NCI-H2196 (cell line): Measurements from ENCODE around the gene C1QTNF6.
"Not testable (repeated sequence)": the region's sequence is repeated elsewhere in the genome, so short reads cannot be mapped to it uniquely, and the experiment has no call there.

Experiments
- DNase-seq: peaks from one replicate; lab custom pipeline; 2025; ENCODE audit not compliant: unreplicated experiment; lab: John Stamatoyannopoulos, UW

The C1QTNF6 gene

GRCh38 chr22:37187891-37188761, at the start of gene C1QTNF6:
Gene C1QTNF6 (minus strand): TSS chr22:37188247. CDS start chr22:37188213, 34 bp downstream.
- no peak for DNase-seq

GRCh38 chr22:37235897-37236607, 48.0 kb upstream of the C1QTNF6 start:
- no peak for DNase-seq

DNA sequence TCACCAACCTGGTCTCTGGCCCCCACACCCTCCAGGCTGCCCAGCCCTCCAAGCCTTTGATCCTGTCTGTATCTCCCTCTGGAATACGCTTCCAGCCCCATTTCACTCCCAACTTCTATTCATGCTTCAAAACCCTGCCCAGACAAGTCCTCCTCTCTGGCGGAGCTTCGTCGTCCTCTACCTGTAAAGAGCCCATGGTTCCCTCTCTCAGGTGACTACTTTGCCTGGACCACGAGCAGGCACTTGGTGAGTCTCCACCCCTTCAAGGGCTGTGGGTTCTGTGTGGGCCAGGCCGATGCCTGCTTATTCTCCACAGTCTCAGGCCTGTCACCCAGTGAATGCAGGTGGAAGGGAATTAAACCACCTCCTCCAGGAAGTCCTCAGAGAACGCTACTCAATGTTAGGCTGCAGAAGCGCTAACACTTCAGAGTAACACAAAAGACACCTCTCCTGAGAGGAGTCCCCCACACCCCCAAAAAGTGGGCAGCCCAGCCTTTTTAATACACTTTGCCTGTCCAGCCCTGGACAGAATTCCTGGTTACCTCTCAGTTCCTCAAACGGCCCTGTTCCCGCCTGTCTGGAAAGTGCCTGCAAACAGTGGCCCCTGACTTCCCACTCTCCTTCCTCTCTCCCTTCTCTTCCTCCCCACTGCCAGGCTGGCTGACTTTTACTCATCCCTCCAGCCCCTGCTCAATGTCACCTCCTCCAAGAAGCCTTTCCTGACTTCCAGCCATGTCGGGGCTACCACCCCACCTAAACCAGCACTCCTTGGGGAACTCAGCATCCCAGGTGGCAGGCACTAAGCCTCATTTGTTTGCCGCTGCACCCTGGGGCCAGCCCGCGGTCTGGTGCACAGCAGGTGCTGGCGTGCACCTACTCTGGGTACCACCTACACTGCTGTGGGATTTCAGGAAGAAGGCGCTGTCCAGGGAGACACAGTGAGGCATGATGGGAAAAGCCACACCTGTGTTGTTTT, 47.0 kb upstream of the C1QTNF6 start:
- DNase-seq = no peak

- no peak for DNase-seq
These were observed 45.9 kb upstream of the C1QTNF6 start for GRCh38 chr22:37233751-37234631.

DNA sequence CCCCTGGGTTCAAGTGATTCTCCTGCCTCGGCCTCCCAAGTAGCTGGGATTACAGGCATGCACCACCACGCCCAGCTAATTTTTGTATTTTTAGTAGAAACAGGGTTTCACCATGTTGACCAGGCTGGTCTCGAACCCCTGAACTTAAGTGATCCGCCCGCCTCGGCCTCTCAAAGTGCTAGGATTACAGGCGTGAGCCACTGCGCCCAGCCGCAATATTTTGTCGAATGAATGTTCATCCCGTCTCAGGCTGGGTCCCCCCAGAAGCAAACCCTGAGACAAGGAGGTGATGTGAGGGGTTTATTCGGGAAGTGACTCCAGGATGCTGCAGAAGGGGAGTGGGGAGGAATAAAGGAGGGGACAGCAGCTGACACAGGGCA, 45.3 kb upstream of the C1QTNF6 start:
- DNase-seq = not testable (repeated sequence)

- no peak for DNase-seq
These were observed 44.3 kb upstream of the C1QTNF6 start for GRCh38 chr22:37232140-37232998.

DNA sequence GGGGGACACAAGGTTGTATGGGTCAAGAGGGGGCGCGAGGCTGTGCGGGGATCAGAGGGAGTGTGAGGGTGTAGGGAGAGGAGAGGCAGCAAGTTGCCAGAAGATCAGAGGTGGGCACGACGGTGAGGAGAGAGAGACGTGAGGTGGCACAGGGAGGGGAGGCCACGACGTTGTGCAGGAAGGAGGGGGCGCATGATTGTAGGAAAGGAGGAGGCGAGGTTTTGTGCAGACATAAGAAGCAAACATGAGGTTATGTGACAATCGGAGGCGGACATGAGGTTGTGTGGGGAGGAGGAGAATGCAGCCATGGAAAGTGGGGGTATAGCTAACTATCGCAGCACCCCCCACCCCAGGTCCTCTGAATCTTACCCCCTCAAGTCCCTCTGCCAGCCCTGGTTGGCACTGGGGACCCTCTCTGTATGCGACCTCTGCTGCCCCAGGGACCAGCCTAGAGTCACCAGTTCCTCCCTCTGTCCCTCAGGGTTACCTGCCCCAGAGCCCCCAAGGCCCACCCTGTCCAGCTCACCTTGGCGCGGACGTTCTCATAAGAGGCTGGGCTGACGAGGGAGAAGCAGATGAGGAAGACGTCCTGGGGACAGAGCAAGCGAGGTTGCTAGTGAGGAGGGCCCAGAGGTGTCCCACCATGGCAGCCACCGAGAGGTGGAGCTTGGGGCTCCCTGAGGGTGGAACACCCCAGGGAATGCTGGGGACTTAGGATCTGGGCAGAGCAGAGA, 43.5 kb upstream of the C1QTNF6 start:
- DNase-seq = no peak

- DNase-seq = no peak
These were observed 42.8 kb upstream of the C1QTNF6 start for GRCh38 chr22:37230673-37231405.

- no peak for DNase-seq
These were observed 42.0 kb upstream of the C1QTNF6 start for GRCh38 chr22:37229805-37230672.

- DNase-seq = no peak
These were observed 41.2 kb upstream of the C1QTNF6 start for GRCh38 chr22:37229012-37229804.

GRCh38 chr22:37228106-37229011, 40.3 kb upstream of the C1QTNF6 start:
- DNase-seq = no peak

DNA sequence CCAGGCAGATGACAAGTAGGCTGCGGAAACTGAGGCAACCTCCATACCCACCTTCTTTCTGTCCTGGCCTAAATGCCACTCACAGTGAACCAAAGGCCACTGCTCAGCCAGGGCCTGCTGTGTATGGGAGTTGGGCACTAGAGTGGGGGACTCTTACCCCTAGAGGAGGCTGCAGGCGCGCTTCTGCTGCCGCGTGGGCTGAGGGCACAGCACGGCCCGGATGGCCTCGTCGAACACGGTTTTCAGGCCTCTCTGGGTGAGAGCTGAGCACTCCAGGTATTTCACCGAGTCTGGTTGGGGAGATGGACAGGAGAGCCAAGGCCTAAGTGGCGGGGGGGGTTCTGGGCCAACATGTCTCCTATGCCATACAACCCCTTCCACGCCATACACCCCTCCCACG, 38.5 kb upstream of the C1QTNF6 start:
- no peak for DNase-seq

DNA sequence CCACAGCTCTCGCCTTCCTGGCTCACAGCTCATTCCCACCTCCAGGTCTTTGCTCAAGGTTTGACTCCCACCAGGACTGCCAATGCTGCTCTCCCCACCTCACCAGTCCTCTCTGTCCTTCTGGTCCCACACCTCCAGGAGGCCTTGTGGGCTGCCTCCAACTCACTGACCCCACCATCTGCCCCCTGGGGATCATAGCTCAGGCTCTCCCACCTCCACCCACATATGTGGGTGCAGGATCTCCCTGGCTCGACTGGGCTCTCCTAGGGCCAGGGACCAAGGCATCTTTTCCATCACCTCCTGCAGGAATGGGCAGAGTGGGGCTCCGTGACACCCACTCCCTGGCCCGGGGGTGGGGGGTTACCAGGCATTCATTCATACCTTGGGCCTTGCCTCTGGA, 38.0 kb upstream of the C1QTNF6 start:
- no peak for DNase-seq

- DNase-seq = no peak
These were observed 37.4 kb upstream of the C1QTNF6 start for GRCh38 chr22:37225481-37225880.

DNA sequence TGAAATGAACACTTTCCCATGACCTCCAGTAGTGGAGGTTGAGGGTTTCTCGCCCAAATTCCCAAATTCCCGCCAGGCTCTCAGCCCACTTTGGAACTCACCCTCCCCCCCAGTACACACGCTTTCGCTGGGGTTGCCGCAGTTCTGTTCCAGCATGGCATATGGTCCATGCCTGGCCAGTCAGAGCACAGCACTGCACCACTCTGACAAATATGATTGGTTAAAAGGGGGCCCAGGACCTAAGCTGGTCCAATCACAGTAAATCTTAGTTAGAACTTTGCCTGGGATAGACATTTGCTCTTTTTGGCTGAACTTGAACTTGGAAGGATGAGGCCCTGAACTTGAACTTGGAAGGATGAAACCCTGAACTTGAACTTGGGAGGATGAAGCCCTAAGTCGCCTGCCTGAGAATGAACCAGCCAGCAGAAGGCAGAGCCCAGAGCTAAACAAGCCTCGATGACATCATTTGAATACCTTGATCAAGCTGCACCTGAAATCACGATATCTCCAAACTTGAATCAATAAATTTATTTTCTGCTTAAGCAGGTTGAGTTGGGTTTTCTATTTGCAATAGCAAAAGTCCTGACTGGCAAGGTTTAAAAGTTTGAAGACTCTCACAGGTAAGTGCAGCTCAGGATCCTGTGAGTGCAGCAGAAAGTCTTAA, 36.8 kb upstream of the C1QTNF6 start:
- no peak for DNase-seq
